ENCODE results near the gene HTR1E.
A peak's percentile ranks its signal among the peaks of the same experiment; 100 is the strongest.
"Not testable (repeated sequence)": the region's sequence is repeated elsewhere in the genome, so short reads cannot be mapped to it uniquely, and the experiment has no call there.

Gene HTR1E

DNA sequence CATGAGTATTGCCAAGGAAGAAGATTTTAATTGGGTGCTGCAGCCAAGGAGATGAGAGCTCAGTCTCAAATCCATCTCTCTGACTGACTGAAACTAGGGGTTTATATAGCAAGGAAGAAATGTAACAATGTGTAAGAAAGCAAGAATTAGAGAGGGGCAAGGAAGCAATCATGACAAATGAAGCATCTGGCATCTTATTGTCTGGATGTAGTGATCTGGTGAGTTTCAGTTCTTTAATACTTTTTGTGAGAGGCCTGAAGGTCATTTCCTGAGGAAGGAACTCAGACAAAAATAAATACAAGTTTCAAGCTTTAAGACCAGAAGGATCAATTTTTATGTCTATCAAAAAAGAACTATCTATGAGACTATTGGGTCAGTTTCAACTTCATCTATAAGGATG is 64.2 kb downstream of the HTR1E start:
- no peak for DNase-seq

DNA sequence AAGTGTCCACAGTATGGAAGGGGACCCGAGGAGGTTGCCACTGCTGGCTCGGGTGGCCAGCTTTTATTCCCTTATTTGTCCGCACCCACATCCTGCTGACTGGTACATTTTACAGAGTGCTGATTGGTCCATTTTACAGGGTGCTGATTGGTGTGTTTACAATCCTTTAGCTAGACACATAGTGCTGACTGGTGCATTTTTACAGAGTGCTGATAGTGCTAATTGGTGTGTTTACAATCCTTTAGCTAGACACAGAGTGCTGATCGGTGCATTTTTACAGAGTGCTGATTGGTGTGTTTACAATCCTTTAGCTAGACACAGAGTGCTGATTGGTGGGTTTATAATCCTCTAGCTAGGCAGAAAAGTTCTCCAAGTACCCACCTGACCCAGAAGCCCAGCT is 65.1 kb downstream of the HTR1E start:
- DNase-seq, result not testable (repeated sequence)

- not testable (repeated sequence) for DNase-seq
Measured at GRCh38 chr6:87006541-87006940, 69.2 kb downstream of the HTR1E start.

GRCh38 chr6:87009581-87009980 is 72.3 kb downstream of the HTR1E start:
- DNase-seq, result not testable (repeated sequence)

DNA sequence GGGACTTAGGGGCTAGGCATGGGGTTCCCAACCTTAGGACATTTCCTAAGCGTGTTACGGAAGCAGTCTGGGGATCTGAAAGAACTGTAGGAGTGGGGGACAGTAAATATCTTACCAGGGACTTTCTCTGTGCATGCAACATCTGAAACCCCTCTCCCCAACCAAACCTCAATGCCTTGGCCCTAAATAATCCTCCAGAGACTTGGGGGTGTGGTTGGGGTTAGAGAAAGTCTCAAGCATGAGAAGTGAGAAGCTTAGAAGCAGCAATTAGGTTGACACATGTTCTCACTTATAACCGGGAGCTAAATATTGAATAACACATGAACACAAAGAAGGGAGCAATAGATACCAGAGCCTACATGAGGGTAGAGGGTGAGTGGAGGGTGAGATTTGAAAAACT is 74.7 kb downstream of the HTR1E start:
- no peak for DNase-seq

DNA sequence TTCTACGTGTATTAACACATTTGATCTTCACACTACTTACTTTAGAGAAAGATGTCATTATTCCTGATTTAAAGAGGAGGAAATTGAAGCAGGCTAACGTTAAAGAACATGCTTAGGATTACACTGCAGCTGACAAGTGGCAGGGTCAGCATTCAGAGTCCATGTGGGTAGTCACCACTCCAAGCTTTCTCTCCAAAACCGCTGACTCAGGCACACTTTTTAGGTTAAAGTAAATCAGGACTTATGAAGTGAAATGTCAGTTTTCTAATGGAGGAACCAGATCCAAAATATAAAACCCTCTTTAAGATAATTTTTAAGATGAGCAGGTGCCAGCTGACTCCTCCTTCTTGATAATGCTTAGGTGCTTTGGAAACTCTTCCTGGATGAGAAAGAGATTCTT is 75.4 kb downstream of the HTR1E start:
- DNase-seq, result no peak

DNA sequence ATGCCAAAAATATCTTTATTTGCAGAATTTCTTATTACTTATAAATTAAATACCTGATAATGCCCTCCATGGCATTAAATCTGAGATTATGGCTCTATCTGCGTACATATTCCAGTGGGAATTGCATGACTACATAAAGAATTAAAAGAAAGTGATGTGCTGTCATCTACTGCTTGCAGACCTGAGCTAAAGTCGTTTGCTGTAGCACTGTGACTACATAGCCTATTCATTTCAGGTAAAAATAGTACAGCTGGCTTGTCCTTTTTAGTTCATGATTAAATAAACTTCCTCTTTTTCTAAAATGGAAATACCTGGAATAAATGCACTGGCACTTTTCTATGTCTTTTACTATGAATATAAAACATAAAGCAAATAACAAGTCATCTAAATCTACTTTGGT is 79.4 kb downstream of the HTR1E start:
- no peak for DNase-seq

GRCh38 chr6:87027021-87027420 is 89.7 kb downstream of the HTR1E start:
- no peak for DNase-seq

DNA sequence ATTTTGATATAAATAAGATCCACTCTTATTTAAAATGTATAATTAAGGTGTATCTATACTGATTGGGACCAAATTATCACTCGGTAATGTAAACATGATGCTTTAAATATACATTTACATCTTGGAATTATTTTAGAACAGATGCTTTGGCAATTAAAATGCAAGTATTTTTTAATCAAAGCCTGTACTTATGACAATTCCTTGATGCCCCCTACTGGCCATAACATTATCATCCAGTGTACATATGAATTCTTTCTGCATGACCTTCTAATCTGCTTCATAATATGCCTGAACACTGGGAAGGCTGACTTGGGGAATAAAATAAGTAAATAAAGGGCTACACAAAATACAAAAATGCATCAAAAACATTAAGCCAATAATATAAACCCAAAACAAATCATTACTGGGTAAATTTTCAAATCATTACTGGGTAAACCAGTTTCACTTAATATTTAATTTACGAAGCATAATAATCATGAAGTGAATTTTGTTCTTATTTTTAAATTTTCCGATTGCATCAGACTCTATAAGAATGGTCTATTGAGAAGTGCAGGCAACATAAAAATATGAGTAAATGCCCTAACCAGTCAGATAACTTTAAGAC is 92.5 kb downstream of the HTR1E start:
- DNase-seq, result peak; percentile 70

DNA sequence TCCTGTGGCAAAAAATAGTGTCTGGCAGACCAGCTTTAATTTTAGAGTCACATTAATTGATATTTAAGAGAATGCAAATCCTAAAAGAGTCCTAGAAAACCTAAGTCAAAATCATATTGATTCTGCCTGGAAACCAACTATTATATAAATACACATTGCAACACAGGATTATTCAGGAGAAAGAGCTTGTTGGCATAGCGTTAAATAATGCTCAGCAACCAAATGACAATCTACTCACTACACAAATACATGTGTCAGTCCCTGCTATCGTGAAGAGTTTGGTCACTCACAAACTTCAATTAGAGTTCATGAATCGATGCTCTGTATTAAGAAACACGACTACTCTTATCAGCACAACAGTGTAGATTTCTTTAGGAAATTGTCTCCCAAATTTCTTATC is 103.4 kb downstream of the HTR1E start:
- no peak for DNase-seq

GRCh38 chr6:87045521-87046075 is 108.3 kb downstream of the HTR1E start:
- no peak for DNase-seq

DNA sequence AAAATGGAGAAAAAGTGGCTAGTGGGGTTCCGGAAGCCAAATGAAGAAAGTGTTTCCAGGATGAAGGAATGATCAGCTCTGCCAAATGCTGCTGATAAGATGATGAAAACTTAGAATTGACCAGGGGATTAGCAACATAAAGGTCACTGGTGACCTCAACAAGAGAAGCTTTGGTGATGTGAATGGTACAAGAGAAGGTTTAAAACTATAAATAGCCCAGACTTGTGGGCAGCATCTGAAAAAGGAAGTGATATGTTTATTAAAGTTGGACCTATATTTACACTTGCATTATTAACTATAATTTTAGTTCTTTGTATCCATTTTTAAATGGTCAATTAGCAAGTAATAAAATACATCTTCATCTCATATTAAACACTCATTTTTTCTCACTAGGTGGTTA is 112.5 kb downstream of the HTR1E start:
- no peak for DNase-seq

GRCh38 chr6:87053312-87053711 is 116.0 kb downstream of the HTR1E start:
- DNase-seq, result no peak

- DNase-seq, result no peak
Measured at GRCh38 chr6:87054143-87054833, 117.0 kb downstream of the HTR1E start.

DNA sequence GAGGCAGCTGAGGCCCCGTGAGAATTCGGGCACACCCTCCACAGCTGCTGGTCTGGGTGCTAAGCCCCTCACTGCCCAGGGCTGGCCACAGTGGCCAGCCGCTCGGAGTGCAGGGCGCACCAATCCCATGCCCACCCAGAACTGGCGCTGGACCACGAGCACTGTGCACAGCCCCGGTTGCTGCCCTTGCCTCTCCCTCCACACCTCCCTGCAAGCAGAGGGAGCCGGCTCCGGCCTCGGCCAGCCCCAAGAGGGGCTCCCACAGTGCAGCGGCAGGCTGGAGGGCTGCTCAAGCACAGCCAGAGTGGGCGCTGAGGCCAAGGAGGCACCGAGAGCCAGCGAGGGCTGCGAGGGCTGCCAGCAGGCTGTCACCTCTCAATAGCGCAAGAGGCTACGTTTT is 122.6 kb downstream of the HTR1E start:
- no peak for DNase-seq

- DNase-seq, result no peak
Measured at GRCh38 chr6:87065117-87065516, 127.8 kb downstream of the HTR1E start.

All from amniotic stem cell (primary cell).